Measurements from ENCODE around the gene BACH2.

The BACH2 gene

DNA sequence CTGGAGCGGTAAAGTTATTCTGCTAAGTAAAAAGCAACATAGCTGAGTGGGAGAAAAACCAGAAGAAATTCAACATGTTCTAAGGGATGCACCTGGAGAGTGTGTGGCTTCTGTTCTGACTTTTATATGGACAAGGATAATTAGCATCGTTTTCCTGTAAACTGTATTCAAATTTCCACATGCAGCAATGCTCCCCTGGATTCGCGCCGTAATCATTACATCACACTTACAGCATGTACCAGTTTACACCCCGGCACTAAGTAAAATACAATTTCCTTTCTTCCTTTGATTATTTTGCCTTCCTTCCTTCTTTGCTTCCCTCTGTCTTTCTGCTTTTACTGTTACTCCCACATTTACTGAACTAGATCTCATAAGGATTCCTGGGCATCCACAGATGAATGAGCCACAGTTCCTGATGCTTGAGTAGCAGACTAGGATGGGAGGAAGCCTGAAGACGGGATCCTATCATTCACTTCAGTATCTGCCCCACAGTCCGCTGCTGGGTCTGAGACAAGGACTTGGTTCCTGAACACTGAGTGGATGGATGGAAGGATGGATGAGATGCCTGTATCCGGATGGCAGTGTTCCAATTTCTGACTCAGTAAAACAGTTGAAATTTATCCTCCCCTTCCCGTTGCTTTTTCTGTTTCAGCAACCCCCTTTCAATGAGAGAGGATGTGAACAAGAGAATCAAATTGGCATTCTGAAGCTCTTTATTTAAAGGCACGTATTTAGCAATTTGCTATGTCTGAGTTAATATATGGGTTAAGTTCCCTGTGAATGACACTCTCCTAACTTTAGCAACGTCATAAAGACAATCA, 227.7 kb downstream of the BACH2 start:
- Histone ChIP-seq H4K8ac (ENCODE audit: low read length) (no peak overlapping the region), H3K79me1 (replicated peaks; ENCODE audit: low read length, poor library complexity, severe bottlenecking) (no peaks in the 10 kb centered on the region), H2AK5ac (ENCODE audit: low read length, severe bottlenecking) (no peak overlapping the region), H3K4ac (ENCODE audit: low read depth in 1 of 2, low read length in 2 of 2) (no peak overlapping the region), H2BK12ac (ENCODE audit: low read length in 2 of 2) (peak overlapping the region in 1 of 2 experiments; percentile 17), H2BK120ac (ENCODE audit: low read depth, low read length) (no peak overlapping the region), H3K18ac (ENCODE audit: low read depth in 1 of 2, low read length in 2 of 2) (no peak overlapping the region), H3K27me3 (ENCODE audit: control insufficient read depth in 1 of 2, insufficient read depth in 1 of 2, low read length in 2 of 2) (peaks cover 3 to 5% of the 10 kb centered on the region in 2 experiments), H3K9me3 (ENCODE audit: control insufficient read depth, low read length) (no peaks in the 10 kb centered on the region), H2AFZ (ENCODE audit: low read depth, low read length) (no peak overlapping the region), H3K36me3 (ENCODE audit: control insufficient read depth in 1 of 2, insufficient read depth in 2 of 2, low read depth in 1 of 2, low read length in 2 of 2) (no peaks in the 10 kb centered on the region), H3K27ac (ENCODE audit: low read length, poor library complexity, severe bottlenecking) (no peak overlapping the region), H3K4me3 (ENCODE audit: insufficient read depth in 1 of 2, low read depth in 1 of 2, low read length in 2 of 2) (no peak overlapping the region), H3K4me1 (ENCODE audit: control insufficient read depth, insufficient read depth, low read depth, low read length) (peaks cover 2% of the 10 kb centered on the region), H3K14ac (ENCODE audit: low read length in 2 of 2) (no peak overlapping the region), H4K91ac (ENCODE audit: low read length) (no peak overlapping the region), H2BK15ac (ENCODE audit: low read depth, poor library complexity, severe bottlenecking) (no peak overlapping the region), H3K9ac (ENCODE audit: low read length) (no peak overlapping the region), H3K23ac (ENCODE audit: low read length in 2 of 2) (no peak overlapping the region), H2BK5ac (ENCODE audit: low read depth, low read length, poor library complexity, severe bottlenecking) (no peak overlapping the region), H3K4me2 (ENCODE audit: low read length, poor library complexity, severe bottlenecking) (no peak overlapping the region)
- DNase-seq, result peak; percentile 4
- WGBS, result 75% methylated on average over 12 of the region's 12 CpGs

DNA sequence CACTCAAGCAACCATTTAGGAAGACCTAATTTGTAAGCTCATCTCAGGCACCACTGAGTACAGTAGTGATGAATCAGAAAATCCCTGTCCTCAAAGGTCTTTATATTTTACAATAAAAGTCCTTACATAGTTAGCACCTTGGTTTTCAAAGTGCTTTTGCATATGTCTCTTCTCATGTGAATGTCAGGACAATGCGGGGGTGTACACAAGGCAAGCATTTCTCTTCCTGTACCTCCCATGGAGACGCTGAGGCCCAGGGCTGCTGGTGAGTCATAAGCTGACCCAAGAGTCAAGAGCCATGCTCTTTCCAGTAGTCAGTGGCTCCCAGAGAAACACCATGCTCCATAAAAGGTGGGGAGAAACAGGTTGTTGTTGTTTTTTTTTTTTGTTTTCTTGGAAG, 228.4 kb downstream of the BACH2 start:
- DNase-seq, result peak; percentile 68
- H3K18ac ChIP-seq (ENCODE audit: low read depth in 1 of 2, low read length in 2 of 2), result no peak overlapping the region
- no peak overlapping the region for H3K23ac ChIP-seq (ENCODE audit: low read length in 2 of 2)
- no peak overlapping the region for H2BK5ac ChIP-seq (ENCODE audit: low read depth, low read length, poor library complexity, severe bottlenecking)
- H2AFZ ChIP-seq (ENCODE audit: low read depth, low read length), result no peak overlapping the region
- H3K14ac ChIP-seq (ENCODE audit: low read length in 2 of 2), result no peak overlapping the region
- H3K4me3 ChIP-seq (ENCODE audit: insufficient read depth in 1 of 2, low read depth in 1 of 2, low read length in 2 of 2), result no peak overlapping the region
- H3K9ac ChIP-seq (ENCODE audit: low read length), result no peak overlapping the region
- H3K4me2 ChIP-seq (ENCODE audit: low read length, poor library complexity, severe bottlenecking), result no peak overlapping the region
- no peak overlapping the region for H2BK15ac ChIP-seq (ENCODE audit: low read depth, poor library complexity, severe bottlenecking)
- peaks cover 3 to 5% of the 10 kb centered on the region in 2 experiments for H3K27me3 ChIP-seq (ENCODE audit: control insufficient read depth in 1 of 2, insufficient read depth in 1 of 2, low read length in 2 of 2)
- no peaks in the 10 kb centered on the region for H3K9me3 ChIP-seq (ENCODE audit: control insufficient read depth, low read length)
- H3K27ac ChIP-seq (ENCODE audit: low read length, poor library complexity, severe bottlenecking), result no peak overlapping the region
- peaks cover 2% of the 10 kb centered on the region for H3K4me1 ChIP-seq (ENCODE audit: control insufficient read depth, insufficient read depth, low read depth, low read length)
- H4K91ac ChIP-seq (ENCODE audit: low read length), result no peak overlapping the region
- H2BK12ac ChIP-seq (ENCODE audit: low read length in 2 of 2), result no peak overlapping the region
- H3K36me3 ChIP-seq (ENCODE audit: control insufficient read depth in 1 of 2, insufficient read depth in 2 of 2, low read depth in 1 of 2, low read length in 2 of 2), result no peaks in the 10 kb centered on the region
- H2BK120ac ChIP-seq (ENCODE audit: low read depth, low read length), result no peak overlapping the region
- no peak overlapping the region for H3K4ac ChIP-seq (ENCODE audit: low read depth in 1 of 2, low read length in 2 of 2)
- no peaks in the 10 kb centered on the region for H3K79me1 ChIP-seq (replicated peaks; ENCODE audit: low read length, poor library complexity, severe bottlenecking)
- no peak overlapping the region for H2AK5ac ChIP-seq (ENCODE audit: low read length, severe bottlenecking)
- WGBS, result 0% methylated on average over 2 of the region's 2 CpGs
- no peak overlapping the region for H4K8ac ChIP-seq (ENCODE audit: low read length)

DNA sequence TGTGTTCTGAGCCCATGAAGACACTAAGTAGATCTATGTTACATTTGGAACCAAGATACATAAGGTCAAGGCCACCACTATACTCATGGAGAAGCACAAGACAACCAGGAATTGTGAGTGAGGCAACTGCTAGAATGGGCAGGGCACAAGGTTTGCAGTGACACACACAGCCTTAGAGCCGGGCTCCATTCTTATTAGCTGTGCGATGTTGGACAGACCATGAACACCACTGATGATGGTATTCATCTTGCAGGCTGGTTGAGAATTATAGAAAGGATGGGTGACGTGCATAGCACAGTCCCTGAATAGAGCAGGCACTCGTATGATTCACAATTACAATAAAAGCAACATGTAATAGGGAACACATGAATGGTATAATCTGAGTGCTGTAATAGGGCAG, 229.9 kb downstream of the BACH2 start:
- H3K36me3 ChIP-seq (ENCODE audit: control insufficient read depth in 1 of 2, insufficient read depth in 2 of 2, low read depth in 1 of 2, low read length in 2 of 2), result no peaks in the 10 kb centered on the region
- no peaks in the 10 kb centered on the region for H3K79me1 ChIP-seq (replicated peaks; ENCODE audit: low read length, poor library complexity, severe bottlenecking)
- H3K23ac ChIP-seq (ENCODE audit: low read length in 2 of 2), result no peak overlapping the region
- no peak overlapping the region for H4K8ac ChIP-seq (ENCODE audit: low read length)
- no peak overlapping the region for H2BK15ac ChIP-seq (ENCODE audit: low read depth, poor library complexity, severe bottlenecking)
- no peak overlapping the region for H2AK5ac ChIP-seq (ENCODE audit: low read length, severe bottlenecking)
- no peak overlapping the region for H3K18ac ChIP-seq (ENCODE audit: low read depth in 1 of 2, low read length in 2 of 2)
- H3K4me3 ChIP-seq (ENCODE audit: insufficient read depth in 1 of 2, low read depth in 1 of 2, low read length in 2 of 2), result no peak overlapping the region
- peaks cover 2% of the 10 kb centered on the region for H3K4me1 ChIP-seq (ENCODE audit: control insufficient read depth, insufficient read depth, low read depth, low read length)
- H3K14ac ChIP-seq (ENCODE audit: low read length in 2 of 2), result no peak overlapping the region
- no peak overlapping the region for H3K27ac ChIP-seq (ENCODE audit: low read length, poor library complexity, severe bottlenecking)
- WGBS, result 95% methylated on average over 3 of the region's 4 CpGs
- H2BK5ac ChIP-seq (ENCODE audit: low read depth, low read length, poor library complexity, severe bottlenecking), result no peak overlapping the region
- no peak overlapping the region for H2BK120ac ChIP-seq (ENCODE audit: low read depth, low read length)
- no peak overlapping the region for H2BK12ac ChIP-seq (ENCODE audit: low read length in 2 of 2)
- no peak overlapping the region for H4K91ac ChIP-seq (ENCODE audit: low read length)
- no peak overlapping the region for H3K9ac ChIP-seq (ENCODE audit: low read length)
- H3K4ac ChIP-seq (ENCODE audit: low read depth in 1 of 2, low read length in 2 of 2), result no peak overlapping the region
- no peak overlapping the region for H3K4me2 ChIP-seq (ENCODE audit: low read length, poor library complexity, severe bottlenecking)
- H2AFZ ChIP-seq (ENCODE audit: low read depth, low read length), result no peak overlapping the region
- H3K27me3 ChIP-seq (ENCODE audit: control insufficient read depth in 1 of 2, insufficient read depth in 1 of 2, low read length in 2 of 2), result peaks cover 3 to 5% of the 10 kb centered on the region in 2 experiments
- DNase-seq, result no peak
- no peaks in the 10 kb centered on the region for H3K9me3 ChIP-seq (ENCODE audit: control insufficient read depth, low read length)

DNA sequence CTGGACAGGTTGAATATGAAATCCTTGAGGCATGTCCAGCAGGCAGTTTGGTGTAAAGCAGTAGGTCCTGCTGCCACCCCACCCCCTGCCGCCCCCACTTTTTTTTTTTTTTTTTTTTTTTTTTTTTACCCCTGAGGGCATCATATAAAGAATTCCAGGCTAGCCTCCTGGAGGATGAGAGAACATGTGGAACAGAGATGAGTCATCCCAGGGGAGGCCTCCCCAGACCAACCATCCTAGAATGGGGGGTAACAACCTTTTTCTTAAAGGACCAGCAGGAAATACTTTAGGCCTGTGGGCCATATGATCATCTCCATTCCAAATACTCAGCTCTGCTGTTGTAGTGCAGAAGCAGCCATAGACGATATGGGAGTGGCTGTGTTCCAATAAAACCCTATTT, 231.5 kb downstream of the BACH2 start:
- Histone ChIP-seq H4K8ac (ENCODE audit: low read length) (no peak overlapping the region), H3K27ac (ENCODE audit: low read length, poor library complexity, severe bottlenecking) (no peak overlapping the region), H3K36me3 (ENCODE audit: control insufficient read depth in 1 of 2, insufficient read depth in 2 of 2, low read depth in 1 of 2, low read length in 2 of 2) (no peaks in the 10 kb centered on the region), H3K4ac (ENCODE audit: low read depth in 1 of 2, low read length in 2 of 2) (no peak overlapping the region), H3K9me3 (ENCODE audit: control insufficient read depth, low read length) (no peaks in the 10 kb centered on the region), H3K23ac (ENCODE audit: low read length in 2 of 2) (no peak overlapping the region), H3K14ac (ENCODE audit: low read length in 2 of 2) (no peak overlapping the region), H3K4me1 (ENCODE audit: control insufficient read depth, insufficient read depth, low read depth, low read length) (peaks cover 2% of the 10 kb centered on the region), H3K79me1 (replicated peaks; ENCODE audit: low read length, poor library complexity, severe bottlenecking) (no peaks in the 10 kb centered on the region), H3K4me3 (ENCODE audit: insufficient read depth in 1 of 2, low read depth in 1 of 2, low read length in 2 of 2) (no peak overlapping the region), H2BK5ac (ENCODE audit: low read depth, low read length, poor library complexity, severe bottlenecking) (no peak overlapping the region), H4K91ac (ENCODE audit: low read length) (no peak overlapping the region), H3K4me2 (ENCODE audit: low read length, poor library complexity, severe bottlenecking) (no peak overlapping the region), H2AK5ac (ENCODE audit: low read length, severe bottlenecking) (no peak overlapping the region), H2AFZ (ENCODE audit: low read depth, low read length) (no peak overlapping the region), H3K18ac (ENCODE audit: low read depth in 1 of 2, low read length in 2 of 2) (no peak overlapping the region), H3K9ac (ENCODE audit: low read length) (no peak overlapping the region), H2BK120ac (ENCODE audit: low read depth, low read length) (no peak overlapping the region), H2BK15ac (ENCODE audit: low read depth, poor library complexity, severe bottlenecking) (no peak overlapping the region), H3K27me3 (ENCODE audit: control insufficient read depth in 1 of 2, insufficient read depth in 1 of 2, low read length in 2 of 2) (no peaks in the 10 kb centered on the region), H2BK12ac (ENCODE audit: low read length in 2 of 2) (no peak overlapping the region)
- WGBS, result 58% methylated on average over 1 of the region's 2 CpGs
- DNase-seq, result no peak
